ENCODE measurements around the gene MEG3.

DNA sequence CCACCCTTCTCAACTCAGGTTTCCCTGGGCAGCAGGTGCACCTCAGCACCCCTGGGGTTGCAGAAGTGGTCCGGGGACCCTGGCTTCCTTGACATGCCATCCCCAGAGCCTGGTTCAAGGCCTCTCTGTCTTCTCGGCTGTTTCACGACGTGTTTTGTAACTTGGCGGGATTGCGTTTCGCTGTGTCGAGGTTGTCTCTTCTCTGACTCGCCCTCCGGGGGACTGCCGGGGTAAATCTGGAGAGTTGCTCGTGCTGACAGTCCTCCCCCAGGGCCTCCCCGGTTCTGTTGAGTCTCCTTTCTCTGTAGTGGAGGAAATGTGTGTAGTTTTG lies 25.6 kb downstream of the MEG3 start:
- TF ChIP-seq ZNF740 (CRISPR knock-in tag; IDR thresholded peaks at IDR 0.05) (no peak), ZNF740 (tag; IDR thresholded peaks at IDR 0.05) (no peak), TOE1 (IDR thresholded peaks at IDR 0.05; ENCODE audit: borderline replicate concordance) (no peak), TOE1 (CRISPR knock-in tag; IDR thresholded peaks at IDR 0.05; ENCODE audit: borderline replicate concordance, low read depth) (no peak), NR2C2 (CRISPR knock-in tag; IDR thresholded peaks at IDR 0.05) (no peak), NR2C2 (tag; IDR thresholded peaks at IDR 0.05) (no peak), TAF1 (IDR thresholded peaks at IDR 0.05; ENCODE audit: control insufficient read depth, extremely low read depth, insufficient read depth, low read length, severe bottlenecking) (no peak), POLR2AphosphoS5 (IDR thresholded peaks at IDR 0.05; ENCODE audit: control insufficient read depth, insufficient read depth, low read depth, low read length) (no peak), ZNF232 (CRISPR knock-in tag; IDR thresholded peaks at IDR 0.05) (no peak), NELFE (IDR thresholded peaks at IDR 0.05; ENCODE audit: insufficient read depth, insufficient read length) (no peak), SIRT6 (IDR thresholded peaks at IDR 0.05; ENCODE audit: low read depth, low read length) (no peak), CBFB (CRISPR knock-in tag; IDR thresholded peaks at IDR 0.05) (no peak), LEF1 (IDR thresholded peaks at IDR 0.05) (no peak)
- TF ChIP-seq, protein P1, sequence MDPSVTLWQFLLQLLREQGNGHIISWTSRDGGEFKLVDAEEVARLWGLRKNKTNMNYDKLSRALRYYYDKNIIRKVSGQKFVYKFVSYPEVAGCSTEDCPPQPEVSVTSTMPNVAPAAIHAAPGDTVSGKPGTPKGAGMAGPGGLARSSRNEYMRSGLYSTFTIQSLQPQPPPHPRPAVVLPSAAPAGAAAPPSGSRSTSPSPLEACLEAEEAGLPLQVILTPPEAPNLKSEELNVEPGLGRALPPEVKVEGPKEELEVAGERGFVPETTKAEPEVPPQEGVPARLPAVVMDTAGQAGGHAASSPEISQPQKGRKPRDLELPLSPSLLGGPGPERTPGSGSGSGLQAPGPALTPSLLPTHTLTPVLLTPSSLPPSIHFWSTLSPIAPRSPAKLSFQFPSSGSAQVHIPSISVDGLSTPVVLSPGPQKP (CRISPR knock-in tag; IDR thresholded peaks at IDR 0.05), result no peak
- TF ChIP-seq, protein P2, sequence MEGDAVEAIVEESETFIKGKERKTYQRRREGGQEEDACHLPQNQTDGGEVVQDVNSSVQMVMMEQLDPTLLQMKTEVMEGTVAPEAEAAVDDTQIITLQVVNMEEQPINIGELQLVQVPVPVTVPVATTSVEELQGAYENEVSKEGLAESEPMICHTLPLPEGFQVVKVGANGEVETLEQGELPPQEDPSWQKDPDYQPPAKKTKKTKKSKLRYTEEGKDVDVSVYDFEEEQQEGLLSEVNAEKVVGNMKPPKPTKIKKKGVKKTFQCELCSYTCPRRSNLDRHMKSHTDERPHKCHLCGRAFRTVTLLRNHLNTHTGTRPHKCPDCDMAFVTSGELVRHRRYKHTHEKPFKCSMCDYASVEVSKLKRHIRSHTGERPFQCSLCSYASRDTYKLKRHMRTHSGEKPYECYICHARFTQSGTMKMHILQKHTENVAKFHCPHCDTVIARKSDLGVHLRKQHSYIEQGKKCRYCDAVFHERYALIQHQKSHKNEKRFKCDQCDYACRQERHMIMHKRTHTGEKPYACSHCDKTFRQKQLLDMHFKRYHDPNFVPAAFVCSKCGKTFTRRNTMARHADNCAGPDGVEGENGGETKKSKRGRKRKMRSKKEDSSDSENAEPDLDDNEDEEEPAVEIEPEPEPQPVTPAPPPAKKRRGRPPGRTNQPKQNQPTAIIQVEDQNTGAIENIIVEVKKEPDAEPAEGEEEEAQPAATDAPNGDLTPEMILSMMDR (IDR thresholded peaks at IDR 0.05 in 2 of 3, conservative IDR thresholded peaks at IDR 0.05 in 1 of 3; ENCODE audit: insufficient read depth in 2 of 3, low read depth in 1 of 3, low read length in 3 of 3), result no peak
- TF ChIP-seq, protein P3, sequence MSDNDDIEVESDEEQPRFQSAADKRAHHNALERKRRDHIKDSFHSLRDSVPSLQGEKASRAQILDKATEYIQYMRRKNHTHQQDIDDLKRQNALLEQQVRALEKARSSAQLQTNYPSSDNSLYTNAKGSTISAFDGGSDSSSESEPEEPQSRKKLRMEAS (CRISPR knock-in tag; IDR thresholded peaks at IDR 0.05), result no peak

Measured in K562 (cell line).